Panc1 (cell line): Measurements from ENCODE around the gene GABRR1. TPM values are rescaled to one million over a fixed set of nuclear protein-coding genes. Genes with fewer than 3 reads are reported as not detected.

Experiments used
- ATAC-seq: fragments of 200-7000 bp; cut with Tn5 transposase; 2 replicates; pipeline ENCODE4 v1.9.1; 2020; ENCODE audit warnings: mild to moderate bottlenecking, moderate library complexity
- BruUV-seq: library from RNA; stranded (reverse); fragments of 400-500 nt; replicated peaks from 2 replicates; lab custom pipeline; 2021; lab: Mats Ljungman, UMichigan
- CTCF ChIA-PET: fragments of 300-600 bp; sonication (Branson Sonifier 250); formaldehyde crosslinking; loops from one replicate; lab custom pipeline; 2022; ENCODE audit warnings: antibody characterized with exemption; lab: Charles Lee
- POLR2A ChIA-PET: fragments of 300-600 bp; sonication (Branson Sonifier 250); formaldehyde crosslinking; loops from one replicate; lab custom pipeline; 2022; ENCODE audit warnings: antibody characterized with exemption; lab: Charles Lee
- DNase-seq: peaks from one replicate; pipeline ENCODE4 v3.0.0-alpha.2; 2010; ENCODE audit warnings: low read depth, low spot score
- H3K27ac ChIP-seq: 2 replicates; pipeline ENCODE4 v1.5.1; 2011; ENCODE audit warnings: mild to moderate bottlenecking, low read length, inconsistent platforms
- H3K27me3 ChIP-seq: fragments of 200-500 bp; sonication (Bioruptor generic); 2 replicates; pipeline ENCODE4 v1.6.0; 2014; ENCODE audit warnings: low read length, inconsistent platforms; ENCODE audit not compliant: control insufficient read depth, insufficient read depth
- H3K36me3 ChIP-seq: fragments of 200-500 bp; sonication (Bioruptor generic); 2 replicates; pipeline ENCODE4 v1.5.1; 2014; ENCODE audit warnings: inconsistent platforms, mild to moderate bottlenecking, low read length, moderate library complexity; ENCODE audit not compliant: control insufficient read depth, insufficient read depth
- H3K4me1 ChIP-seq: 2 replicates; pipeline ENCODE4 v1.5.1; 2011; ENCODE audit warnings: inconsistent platforms, mild to moderate bottlenecking, low read length, moderate library complexity; ENCODE audit not compliant: control insufficient read depth, insufficient read depth
- H3K4me3 ChIP-seq, 2 experiments: 2 replicates each; pipeline ENCODE4 v1.5.1; 2011 to 2012; ENCODE audit warnings: low read depth in 2 of 2, low read length in 2 of 2, mild to moderate bottlenecking in 2 of 2, inconsistent platforms in 1 of 2, moderate library complexity in 1 of 2
- H3K9me3 ChIP-seq: fragments of 200-500 bp; sonication (Bioruptor generic); 2 replicates; pipeline ENCODE4 v1.5.1; 2014; ENCODE audit warnings: low read depth, mild to moderate bottlenecking, inconsistent platforms, low read length, moderate library complexity; ENCODE audit not compliant: control insufficient read depth, insufficient read depth
- POLR2AphosphoS5 ChIP-seq: IDR thresholded peaks from 2 replicates; pipeline ENCODE4 v1.6.1; 2012; ENCODE audit warnings: mild to moderate bottlenecking, low read depth, low read length, moderate library complexity
- REST ChIP-seq, 2 experiments: IDR thresholded peaks; 2 replicates each; pipeline ENCODE4 v1.6.1; 2011 to 2012; ENCODE audit warnings: low read depth in 2 of 2, control low read depth in 1 of 2, low read length in 1 of 2, mild to moderate bottlenecking in 1 of 2, moderate library complexity in 1 of 2; ENCODE audit not compliant: insufficient read depth in 1 of 2
- SIN3A ChIP-seq: IDR thresholded peaks from 2 replicates; pipeline ENCODE4 v1.6.1; 2012; ENCODE audit warnings: low read depth, mild to moderate bottlenecking, low read length, moderate library complexity, borderline replicate concordance; ENCODE audit not compliant: insufficient read depth
- TCF7L2 ChIP-seq: IDR thresholded peaks from 2 replicates; pipeline ENCODE4 v1.6.1; 2011; ENCODE audit warnings: mild to moderate bottlenecking, low read depth, low read length, inconsistent platforms
- in situ Hi-C: cut with HindIII; loops from 2 replicates; pipeline ENCODE4 v1.10.0; 2016; ENCODE audit warnings: low sequenced_read_pairs, low pct_unique_long_range_greater_than_20kb
- intact Hi-C: fragments of 100-400 bp; cut with micrococcal nuclease; formaldehyde crosslinking; loops from one replicate; pipeline ENCODE4 v1.10.0; 2022; ENCODE audit not compliant: unreplicated experiment
- total RNA-seq: library from RNA; stranded (reverse); gene quantifications from one replicate; pipeline ENCODE4 v1.2.1, GENCODE V29; 2021; ENCODE audit not compliant: unreplicated experiment
- TF ChIP-seq, protein P1 (sequence below): fragments of 450-650 bp; IDR thresholded peaks from 2 replicates; pipeline ENCODE4 v1.5.1; 2017; ENCODE audit warnings: mild to moderate bottlenecking

The GABRR1 gene
- total RNA-seq, 1 experiment from 2014 or later, result not detected

- no peaks in the 10 kb centered on the region for H3K36me3 ChIP-seq
- no peaks in the 10 kb centered on the region for H3K9me3 ChIP-seq
- no peaks in the 10 kb centered on the region for H3K4me1 ChIP-seq
- BruUV-seq, result no TSS peak
- ChIA-PET CTCF (interaction anchor here (0.7 kb wide), 2 partner anchors 74 to 156 kb away, joined by 3 to 6 read pairs; no protein-coding TSS in a partner anchor), POLR2A (no interaction called here)
- H3K4me3 ChIP-seq, result no peak overlapping the region
- H3K27me3 ChIP-seq, result peaks cover 5% of the 10 kb centered on the region; the same call in 1 of the 2 replicates
- ATAC-seq (no peak), DNase-seq (no peak)
- TF ChIP-seq SIN3A (no peak), POLR2AphosphoS5 (no peak), REST (IDR thresholded peaks at IDR 0.05; ENCODE audit: insufficient read depth in 1 of 2, low read depth in 2 of 2, low read length in 1 of 2) (no peak), TCF7L2 (no peak)
- TF ChIP-seq, protein P1, sequence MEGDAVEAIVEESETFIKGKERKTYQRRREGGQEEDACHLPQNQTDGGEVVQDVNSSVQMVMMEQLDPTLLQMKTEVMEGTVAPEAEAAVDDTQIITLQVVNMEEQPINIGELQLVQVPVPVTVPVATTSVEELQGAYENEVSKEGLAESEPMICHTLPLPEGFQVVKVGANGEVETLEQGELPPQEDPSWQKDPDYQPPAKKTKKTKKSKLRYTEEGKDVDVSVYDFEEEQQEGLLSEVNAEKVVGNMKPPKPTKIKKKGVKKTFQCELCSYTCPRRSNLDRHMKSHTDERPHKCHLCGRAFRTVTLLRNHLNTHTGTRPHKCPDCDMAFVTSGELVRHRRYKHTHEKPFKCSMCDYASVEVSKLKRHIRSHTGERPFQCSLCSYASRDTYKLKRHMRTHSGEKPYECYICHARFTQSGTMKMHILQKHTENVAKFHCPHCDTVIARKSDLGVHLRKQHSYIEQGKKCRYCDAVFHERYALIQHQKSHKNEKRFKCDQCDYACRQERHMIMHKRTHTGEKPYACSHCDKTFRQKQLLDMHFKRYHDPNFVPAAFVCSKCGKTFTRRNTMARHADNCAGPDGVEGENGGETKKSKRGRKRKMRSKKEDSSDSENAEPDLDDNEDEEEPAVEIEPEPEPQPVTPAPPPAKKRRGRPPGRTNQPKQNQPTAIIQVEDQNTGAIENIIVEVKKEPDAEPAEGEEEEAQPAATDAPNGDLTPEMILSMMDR, result no peak
- in situ Hi-C loops (no loop called here), intact Hi-C loops (no loop called here)
- no peak overlapping the region for H3K27ac ChIP-seq
Measured at GRCh38 chr6:89209457-89209856, 7.7 kb downstream of the GABRR1 start.

GRCh38 chr6:89208551-89208950 is 8.6 kb downstream of the GABRR1 start:
- TF ChIP-seq SIN3A, result no peak
- TF ChIP-seq TCF7L2, result no peak
- TF ChIP-seq, protein P1, result no peak
- no peak for TF ChIP-seq REST (IDR thresholded peaks at IDR 0.05; ENCODE audit: insufficient read depth in 1 of 2, low read depth in 2 of 2, low read length in 1 of 2)
- TF ChIP-seq POLR2AphosphoS5, result no peak
- H3K27ac ChIP-seq, result no peak overlapping the region
- intact Hi-C loops, result no loop called here
- H3K9me3 ChIP-seq, result no peaks in the 10 kb centered on the region
- ChIA-PET CTCF (no interaction called here), POLR2A (no interaction called here)
- no TSS peak for BruUV-seq
- ATAC-seq (no peak), DNase-seq (no peak)
- in situ Hi-C loops, result no loop called here
- H3K36me3 ChIP-seq, result no peaks in the 10 kb centered on the region
- H3K4me3 ChIP-seq, result no peak overlapping the region
- peaks cover 4% of the 10 kb centered on the region; the same call in 1 of the 2 replicates for H3K27me3 ChIP-seq
- no peaks in the 10 kb centered on the region for H3K4me1 ChIP-seq
